GM12878 (cell line): ENCODE measurements around the gene MCF2L2. TPM values are rescaled to one million over a fixed set of nuclear protein-coding genes. Genes with fewer than 3 reads are reported as not detected.
A peak's percentile ranks its signal among the peaks of the same experiment; 100 is the strongest.

Source experiments
- ATAC-seq: fragments of 200-7000 bp; cut with Tn5 transposase; 3 replicates; pipeline ENCODE4 v1.9.1; 2020; ENCODE audit warnings: mild to moderate bottlenecking, moderate library complexity
- BruUV-seq: library from RNA; stranded (reverse); fragments of 400-500 nt; replicated peaks from 2 replicates; lab custom pipeline; 2021; lab: Mats Ljungman, UMichigan
- CTCF ChIA-PET: fragments of 300-600 bp; sonication (Branson Sonifier 250); formaldehyde crosslinking; extraction: SDS; loops from one replicate; lab custom pipeline; 2021; ENCODE audit warnings: inconsistent platforms; lab: Yijun Ruan, JAX
- POLR2A ChIA-PET: fragments of 350-600 bp; formaldehyde crosslinking; extraction: SDS; loops from one replicate; lab custom pipeline; 2021; ENCODE audit warnings: inconsistent platforms; lab: Charles Lee
- RAD21 ChIA-PET: fragments of 300-600 bp; sonication (Branson Sonifier 250); formaldehyde crosslinking; loops from one replicate; lab custom pipeline; 2023; ENCODE audit warnings: antibody characterized with exemption; ENCODE audit not compliant: unreplicated experiment; lab: Charles Lee
- SMC1A ChIA-PET: fragments of 300-600 bp; sonication (Branson Sonifier 250); formaldehyde crosslinking; loops from one replicate; lab custom pipeline; 2023; ENCODE audit not compliant: unreplicated experiment, uncharacterized antibody; lab: Charles Lee
- DNase-seq: peaks from one replicate; pipeline ENCODE4 v3.0.0-alpha.2; 2011; ENCODE audit warnings: low read depth, low spot score
- FAIRE-seq: peaks from 3 replicates; lab custom pipeline; 2011; peaks lifted over from hg19 to GRCh38; lab: Jason Lieb, UNC
- H2AFZ ChIP-seq: 2 replicates; pipeline ENCODE4 v1.6.0; 2011; ENCODE audit warnings: low read depth, low read length, control low read depth; ENCODE audit not compliant: control insufficient read depth
- H3K27ac ChIP-seq: 2 replicates; pipeline ENCODE4 v1.5.1; 2011; ENCODE audit warnings: control low read depth; ENCODE audit not compliant: control insufficient read depth, insufficient read depth
- H3K27me3 ChIP-seq, 2 experiments: replicated peaks in 1 of 2; 2 replicates each; pipeline versions ENCODE4 v1.6.0 to v1.6.1; 2011; ENCODE audit warnings: low read length in 1 of 2; ENCODE audit not compliant: control insufficient read depth in 2 of 2, insufficient read depth in 2 of 2
- H3K36me3 ChIP-seq, 2 experiments: 2 replicates each; pipeline ENCODE4 v1.5.1; 2011; ENCODE audit warnings: low read length in 1 of 2; ENCODE audit not compliant: control insufficient read depth in 2 of 2, insufficient read depth in 2 of 2
- H3K4me1 ChIP-seq: 2 replicates; pipeline ENCODE4 v1.6.1; 2011; ENCODE audit warnings: mild to moderate bottlenecking, low read length, moderate library complexity, mixed read lengths; ENCODE audit not compliant: control insufficient read depth, insufficient read depth
- H3K4me2 ChIP-seq: 2 replicates; pipeline ENCODE4 v1.6.0; 2011; ENCODE audit warnings: control low read depth; ENCODE audit not compliant: control insufficient read depth, insufficient read depth
- H3K4me3 ChIP-seq: fragments of 200-600 bp; sonication (generic); 2 replicates; pipeline ENCODE4 v1.5.1; 2016
- H3K79me2 ChIP-seq: 2 replicates; pipeline ENCODE4 v1.6.0; 2011; ENCODE audit warnings: low read length; ENCODE audit not compliant: control insufficient read depth, insufficient read depth
- H3K9ac ChIP-seq: 2 replicates; pipeline ENCODE4 v1.8.0; 2011; ENCODE audit warnings: low read length, control low read depth, mixed read lengths; ENCODE audit not compliant: control insufficient read depth, insufficient read depth
- H3K9me3 ChIP-seq: replicated peaks from 3 replicates; pipeline ENCODE4 v1.5.1; 2011; ENCODE audit warnings: mild to moderate bottlenecking, low read length; ENCODE audit not compliant: control insufficient read depth, insufficient read depth
- H4K20me1 ChIP-seq: 2 replicates; pipeline ENCODE4 v1.6.0; 2011; ENCODE audit not compliant: control insufficient read depth, insufficient read depth
- CBX3 ChIP-seq: fragments of 200-600 bp; sonication (generic); IDR thresholded peaks from 2 replicates; pipeline ENCODE4 v1.6.1; 2016; ENCODE audit warnings: low read depth, borderline replicate concordance
- JUND ChIP-seq: IDR thresholded peaks from 2 replicates; pipeline ENCODE4 v1.6.1; 2012; ENCODE audit warnings: low read depth, mild to moderate bottlenecking, low read length, improper control_type of control experiment, moderate library complexity
- KLF5 ChIP-seq: fragments of 450-650 bp; IDR thresholded peaks from 2 replicates; pipeline ENCODE4 v1.6.1; 2014; ENCODE audit warnings: mild to moderate bottlenecking; ENCODE audit not compliant: partially characterized antibody
- NFYA ChIP-seq: IDR thresholded peaks from 2 replicates; pipeline ENCODE4 v1.6.1; 2011; ENCODE audit warnings: low read depth, mild to moderate bottlenecking, low read length, improper control_type of control experiment, borderline replicate concordance
- NR2C2 ChIP-seq: IDR thresholded peaks from 2 replicates; pipeline ENCODE4 v1.6.1; 2011; ENCODE audit warnings: borderline replicate concordance, low read depth; ENCODE audit not compliant: control insufficient read depth, insufficient read length
- PKNOX1 ChIP-seq: fragments of 450-650 bp; IDR thresholded peaks from 2 replicates; pipeline ENCODE4 v1.6.1; 2016; ENCODE audit warnings: mild to moderate bottlenecking
- POLR2AphosphoS5 ChIP-seq: IDR thresholded peaks from 2 replicates; pipeline ENCODE4 v1.6.1; 2011; ENCODE audit warnings: mild to moderate bottlenecking, low read length, inconsistent platforms
- RB1 ChIP-seq: fragments of 450-650 bp; formaldehyde crosslinking; IDR thresholded peaks from 2 replicates; pipeline ENCODE4 v1.6.1; 2017; ENCODE audit warnings: mild to moderate bottlenecking, borderline replicate concordance
- RELB ChIP-seq: fragments of 450-650 bp; IDR thresholded peaks from 2 replicates; pipeline ENCODE4 v1.6.1; 2017; ENCODE audit warnings: low read depth, mild to moderate bottlenecking, moderate library complexity
- RUNX3 ChIP-seq: IDR thresholded peaks from 2 replicates; pipeline ENCODE4 v1.6.1; 2012; ENCODE audit warnings: low read length, inconsistent platforms
- STAT1 ChIP-seq: fragments of 450-650 bp; conservative IDR thresholded peaks from 2 replicates; pipeline ENCODE4 v1.6.1; 2014; ENCODE audit warnings: antibody characterized with exemption, mild to moderate bottlenecking
- TCF7 ChIP-seq: IDR thresholded peaks from 2 replicates; pipeline ENCODE4 v1.6.1; 2014; ENCODE audit warnings: antibody characterized with exemption, borderline replicate concordance
- ZBED1 ChIP-seq: IDR thresholded peaks from 2 replicates; pipeline ENCODE4 v1.6.1; 2016; ENCODE audit warnings: borderline replicate concordance
- ZNF622 ChIP-seq: fragments of 450-650 bp; IDR thresholded peaks from 2 replicates; pipeline ENCODE4 v1.6.1; 2017; ENCODE audit warnings: mild to moderate bottlenecking, inconsistent platforms
- WGBS: methylation state at CpG from one replicate; pipeline ENCODE4 v1.1.6; 2016; ENCODE audit warnings: low lambda C conversion rate; ENCODE audit not compliant: insufficient replicate concordance, insufficient coverage; ENCODE audit errors: missing lambda C conversion rate; 5-methylcytosine and 5-hydroxymethylcytosine counted together
- in situ Hi-C: fragments of 300-500 bp; cut with MboI; formaldehyde crosslinking; loops from 9 replicates; pipeline ENCODE4 v1.14.3; 2018; ENCODE audit warnings: mixed read lengths
- intact Hi-C: fragments of 100-400 bp; cut with micrococcal nuclease; formaldehyde crosslinking; loops from one replicate; pipeline ENCODE4 v1.14.2; 2022; ENCODE audit not compliant: unreplicated experiment
- polyA plus RNA-seq, 11 experiments: library from polyadenylated mRNA; depleted of rRNA in 4 of 11; unstranded in 6 of 11; stranded (reverse) in 5 of 11; fragments of >200 nt; fragmentation: Nextera tagmentation in 4 of 11; fragmentation: Illumina TruSeq in 1 of 11; extraction: Ambion mirVana in 4 of 11; extraction: Trizol in 1 of 11; gene quantifications; 1 replicate in 1 of 11; 2 replicates in 10 of 11; pipeline versions ENCODE4 v1.2.1 to v1.2.3, GENCODE V29; 2011 to 2016; ENCODE audit warnings: inconsistent platforms in 2 of 11, missing spikeins in 2 of 11, low read depth in 1 of 11
- total RNA-seq, 4 experiments: library from RNA; depleted of rRNA in 3 of 4; stranded (reverse); fragments of >200 nt in 3 of 4; fragmentation: Illumina TruSeq in 1 of 4; extraction: Trizol in 1 of 4; gene quantifications; 2 replicates each; pipeline versions ENCODE4 v1.2.1 to v1.2.3, GENCODE V29; 2013 to 2021

Gene MCF2L2
- total and polyA plus RNA-seq, 10 of the 15 experiments (the other 5 are each of a cell fraction or from before 2014, with no cell fraction given), result 0.37 to 2.8 (median 1.4) TPM

- Histone ChIP-seq H3K27me3 (no peaks in the 10 kb centered on the region), H3K4me3 (no peak overlapping the region), H2AFZ (no peak overlapping the region), H4K20me1 (no peaks in the 10 kb centered on the region), H3K4me2 (no peak overlapping the region), H3K36me3 (peaks cover 0 to 19% of the 10 kb centered on the region in 2 experiments; a peak in 2 of 4 replicates), H3K4me1 (peaks cover 40% of the 10 kb centered on the region), H3K9me3 (peaks cover 7% of the 10 kb centered on the region), H3K27ac (no peak overlapping the region), H3K79me2 (peaks cover 35% of the 10 kb centered on the region), H3K9ac (no peak overlapping the region)
- TF ChIP-seq TCF7, result no peak
- 0 out of 2 replicates have a peak, but pooled peaks have one; percentile 18 for TF ChIP-seq RUNX3
- ChIA-PET SMC1A (interaction anchor here (1.1 kb wide), 1 partner anchor 28 kb away, joined by 3 read pairs; no protein-coding TSS in a partner anchor), CTCF (no interaction called here), POLR2A (interaction anchor here (1.9 kb wide), 1 partner anchor 13 kb away, joined by 5 read pairs; no protein-coding TSS in a partner anchor), RAD21 (no interaction called here)
- no peak for DNase-seq
- intact Hi-C loops, result no loop called here
- FAIRE-seq, result no peak
- BruUV-seq, result no TSS peak
- ATAC-seq, result no peak
- WGBS, result 66% methylated on average over 5 of the region's 5 CpGs
- in situ Hi-C loops, result no loop called here
Measured at GRCh38 chr3:183156266-183156665, 272.2 kb downstream of the MCF2L2 start.

- in situ Hi-C loops, result no loop called here
- Histone ChIP-seq H3K27me3 (no peaks in the 10 kb centered on the region), H3K27ac (no peak overlapping the region), H3K36me3 (peaks cover 0 to 22% of the 10 kb centered on the region in 2 experiments; a peak in 2 of 4 replicates), H3K4me1 (peaks cover 33% of the 10 kb centered on the region), H3K9ac (no peak overlapping the region), H3K4me3 (no peak overlapping the region), H2AFZ (no peak overlapping the region), H4K20me1 (no peaks in the 10 kb centered on the region), H3K79me2 (peaks cover 28% of the 10 kb centered on the region), H3K9me3 (peaks cover 2% of the 10 kb centered on the region; the same call in 2 of the 3 replicates), H3K4me2 (no peak overlapping the region)
- RAD21 ChIA-PET, result no interaction called here
- ATAC-seq (no peak), DNase-seq (no peak), FAIRE-seq (no peak)
- SMC1A ChIA-PET, result interaction anchor here (1.6 kb wide), 1 partner anchor 29 kb away, joined by 6 read pairs; no protein-coding TSS in a partner anchor
- POLR2A ChIA-PET, result no interaction called here
- intact Hi-C loops, result no loop called here
- CTCF ChIA-PET, result interaction anchor here (1.0 kb wide), 1 partner anchor 69 kb away, joined by 3 read pairs; no protein-coding TSS in a partner anchor
- TF ChIP-seq NR2C2 (no peak), STAT1 (no peak), RB1 (no peak), PKNOX1 (no peak), KLF5 (no peak), POLR2AphosphoS5 (no peak), NFYA (no peak), ZBED1 (no peak), ZNF622 (no peak), CBX3 (no peak), RELB (no peak), JUND (no peak)
- WGBS, result 98% methylated on average over 4 of the region's 4 CpGs
- no TSS peak for BruUV-seq
Measured at GRCh38 chr3:183155499-183155898, 272.9 kb downstream of the MCF2L2 start.
